H9 (cell line): ENCODE measurements around the gene CFAP107. TPM values are rescaled to one million over a fixed set of nuclear protein-coding genes. Genes with fewer than 3 reads are reported as not detected.

ENCODE experiments used
- DNase-seq: peaks from one replicate; pipeline ENCODE4 v3.0.0-alpha.2; 2017
- H2AFZ ChIP-seq: one replicate; pipeline ENCODE4 v1.6.1; 2013; ENCODE audit warnings: mild to moderate bottlenecking, low read length, control low read depth, moderate library complexity
- H2AK5ac ChIP-seq: 2 replicates; pipeline ENCODE4 v1.6.1; 2013; ENCODE audit warnings: low read length, control low read depth, mixed read lengths; ENCODE audit not compliant: insufficient read length
- H2BK120ac ChIP-seq: one replicate; pipeline ENCODE4 v1.6.1; 2013; ENCODE audit warnings: low read depth, mild to moderate bottlenecking, low read length, control low read depth, inconsistent platforms; ENCODE audit not compliant: poor library complexity, severe bottlenecking
- H2BK12ac ChIP-seq: 2 replicates; pipeline ENCODE4 v1.6.1; 2013; ENCODE audit warnings: low read length, control low read depth, mixed read lengths, low read depth; ENCODE audit not compliant: insufficient read length
- H2BK15ac ChIP-seq: 2 replicates; pipeline ENCODE4 v1.6.1; 2013; ENCODE audit warnings: low read depth, low read length, control low read depth
- H2BK20ac ChIP-seq: one replicate; pipeline ENCODE4 v1.6.1; 2013; ENCODE audit warnings: low read depth, mild to moderate bottlenecking, low read length, control low read depth, inconsistent platforms; ENCODE audit not compliant: poor library complexity, severe bottlenecking
- H2BK5ac ChIP-seq: 2 replicates; pipeline ENCODE4 v1.6.1; 2013; ENCODE audit warnings: low read length, control low read depth, mixed read lengths; ENCODE audit not compliant: insufficient read length
- H3K14ac ChIP-seq: 2 replicates; pipeline ENCODE4 v1.6.1; 2013; ENCODE audit warnings: low read length, control low read depth; ENCODE audit not compliant: insufficient read depth
- H3K18ac ChIP-seq: 2 replicates; pipeline ENCODE4 v1.6.1; 2013; ENCODE audit warnings: low read depth, mild to moderate bottlenecking, mixed read lengths, low read length, control low read depth; ENCODE audit not compliant: insufficient read length
- H3K23ac ChIP-seq: 2 replicates; pipeline ENCODE4 v1.6.1; 2013; ENCODE audit warnings: low read length, control low read depth, mixed read lengths, low read depth; ENCODE audit not compliant: insufficient read length
- H3K23me2 ChIP-seq: 2 replicates; pipeline ENCODE4 v1.6.1; 2013; ENCODE audit warnings: low read depth, mild to moderate bottlenecking, mixed read lengths, low read length, control low read depth; ENCODE audit not compliant: insufficient read length, poor library complexity, severe bottlenecking
- H3K27ac ChIP-seq: 2 replicates; pipeline ENCODE4 v1.5.1; 2013; ENCODE audit warnings: low read length, control low read depth, mixed read lengths, low read depth; ENCODE audit not compliant: insufficient read length
- H3K27me3 ChIP-seq: 2 replicates; pipeline ENCODE4 v1.6.1; 2013; ENCODE audit warnings: low read length, control low read depth, inconsistent platforms; ENCODE audit not compliant: insufficient read depth
- H3K4ac ChIP-seq: 2 replicates; pipeline ENCODE4 v1.6.1; 2013; ENCODE audit warnings: low read depth, mild to moderate bottlenecking, control low read depth, inconsistent platforms, low read length, moderate library complexity
- H3K4me1 ChIP-seq: 2 replicates; pipeline ENCODE4 v1.6.1; 2013; ENCODE audit warnings: low read length, control low read depth, inconsistent platforms; ENCODE audit not compliant: insufficient read depth
- H3K4me2 ChIP-seq: 2 replicates; pipeline ENCODE4 v1.6.1; 2013; ENCODE audit warnings: low read length, control low read depth, mixed read lengths; ENCODE audit not compliant: insufficient read length, insufficient read depth
- H3K56ac ChIP-seq: 2 replicates; pipeline ENCODE4 v1.6.1; 2013; ENCODE audit warnings: low read depth, mild to moderate bottlenecking, mixed read lengths, low read length, control low read depth; ENCODE audit not compliant: insufficient read length
- H3K79me1 ChIP-seq: 2 replicates; pipeline ENCODE4 v1.6.1; 2013; ENCODE audit warnings: low read depth, mild to moderate bottlenecking, moderate library complexity, low read length, control low read depth, inconsistent platforms; ENCODE audit not compliant: insufficient read depth, poor library complexity, severe bottlenecking
- H3K79me2 ChIP-seq: 2 replicates; pipeline ENCODE4 v1.6.1; 2013; ENCODE audit warnings: low read length, control low read depth, inconsistent platforms; ENCODE audit not compliant: insufficient read depth
- H3K9ac ChIP-seq: 2 replicates; pipeline ENCODE4 v1.6.1; 2013; ENCODE audit warnings: low read length, control low read depth, mixed read lengths; ENCODE audit not compliant: insufficient read length; ENCODE audit errors: extremely low read depth
- H3K9me3 ChIP-seq: one replicate; pipeline ENCODE4 v1.6.1; 2013; ENCODE audit warnings: low read depth, low read length, inconsistent platforms; ENCODE audit not compliant: control insufficient read depth
- H3T11ph ChIP-seq: one replicate; pipeline ENCODE4 v1.6.1; 2013; ENCODE audit warnings: mild to moderate bottlenecking, low read length, control low read depth, inconsistent platforms
- H4K20me1 ChIP-seq: one replicate; pipeline ENCODE4 v1.6.1; 2013; ENCODE audit not compliant: control insufficient read depth, insufficient read length, insufficient read depth
- H4K5ac ChIP-seq: 2 replicates; pipeline ENCODE4 v1.6.1; 2013; ENCODE audit warnings: low read depth, mild to moderate bottlenecking, mixed read lengths, low read length, control low read depth; ENCODE audit not compliant: insufficient read length
- H4K8ac ChIP-seq: replicated peaks from 2 replicates; pipeline ENCODE4 v1.6.1; 2013; ENCODE audit warnings: low read length, control low read depth, mixed read lengths, low read depth; ENCODE audit not compliant: insufficient read length
- H4K91ac ChIP-seq: 2 replicates; pipeline ENCODE4 v1.6.1; 2013; ENCODE audit warnings: low read depth, mild to moderate bottlenecking, moderate library complexity, mixed read lengths, low read length, control low read depth; ENCODE audit not compliant: insufficient read length
- H3K27ac Mint-ChIP-seq, 3 experiments: 2 replicates in 2 of 3; 3 replicates in 1 of 3; pipeline ENCODE4 v1.8.0; 2020 to 2021; ENCODE audit warnings: mixed read lengths in 3 of 3, mild to moderate bottlenecking in 1 of 3, moderate library complexity in 1 of 3
- H3K27me3 Mint-ChIP-seq: 2 replicates; pipeline ENCODE4 v1.8.0; 2021; ENCODE audit warnings: low read depth, mild to moderate bottlenecking, moderate library complexity, mixed read lengths
- H3K36me3 Mint-ChIP-seq, 3 experiments: 2 replicates in 2 of 3; 3 replicates in 1 of 3; pipeline ENCODE4 v1.8.0; 2020 to 2021; ENCODE audit warnings: low read depth in 3 of 3, mixed read lengths in 3 of 3; ENCODE audit not compliant: insufficient read depth in 1 of 3
- H3K4me1 Mint-ChIP-seq, 2 experiments: 2 replicates each; pipeline ENCODE4 v1.8.0; 2020; ENCODE audit warnings: mixed read lengths in 2 of 2
- H3K4me3 Mint-ChIP-seq, 2 experiments: 2 replicates in 1 of 2; 3 replicates in 1 of 2; pipeline ENCODE4 v1.8.0; 2020 to 2021; ENCODE audit warnings: mild to moderate bottlenecking in 2 of 2, mixed read lengths in 2 of 2, moderate library complexity in 1 of 2
- H3K9me3 Mint-ChIP-seq, 2 experiments: 2 replicates in 1 of 2; 3 replicates in 1 of 2; pipeline ENCODE4 v1.8.0; 2020; ENCODE audit warnings: mild to moderate bottlenecking in 2 of 2, mixed read lengths in 2 of 2, moderate library complexity in 1 of 2
- WGBS: extraction: QIAGEN DNeasy Blood & Tissue Kit; methylation state at CpG from one replicate; pipeline ENCODE4 v1.1.7; 2013; ENCODE audit warnings: missing lambda C conversion rate, low lambda C conversion rate, mixed read lengths; ENCODE audit not compliant: insufficient read length; ENCODE audit errors: extremely low coverage; 5-methylcytosine and 5-hydroxymethylcytosine counted together
- total RNA-seq: library from RNA; stranded (reverse); gene quantifications from 2 replicates; pipeline ENCODE4 v1.2.1, GENCODE V29; 2021
- TF ChIP-seq, protein P1 (sequence below): fragments of 200-600 bp; sonication (generic); conservative IDR thresholded peaks from 3 replicates; pipeline ENCODE4 v1.8.0; 2021; ENCODE audit warnings: antibody characterized with exemption, mild to moderate bottlenecking

The CFAP107 gene
- total RNA-seq, 1 experiment from 2014 or later = not detected

DNA sequence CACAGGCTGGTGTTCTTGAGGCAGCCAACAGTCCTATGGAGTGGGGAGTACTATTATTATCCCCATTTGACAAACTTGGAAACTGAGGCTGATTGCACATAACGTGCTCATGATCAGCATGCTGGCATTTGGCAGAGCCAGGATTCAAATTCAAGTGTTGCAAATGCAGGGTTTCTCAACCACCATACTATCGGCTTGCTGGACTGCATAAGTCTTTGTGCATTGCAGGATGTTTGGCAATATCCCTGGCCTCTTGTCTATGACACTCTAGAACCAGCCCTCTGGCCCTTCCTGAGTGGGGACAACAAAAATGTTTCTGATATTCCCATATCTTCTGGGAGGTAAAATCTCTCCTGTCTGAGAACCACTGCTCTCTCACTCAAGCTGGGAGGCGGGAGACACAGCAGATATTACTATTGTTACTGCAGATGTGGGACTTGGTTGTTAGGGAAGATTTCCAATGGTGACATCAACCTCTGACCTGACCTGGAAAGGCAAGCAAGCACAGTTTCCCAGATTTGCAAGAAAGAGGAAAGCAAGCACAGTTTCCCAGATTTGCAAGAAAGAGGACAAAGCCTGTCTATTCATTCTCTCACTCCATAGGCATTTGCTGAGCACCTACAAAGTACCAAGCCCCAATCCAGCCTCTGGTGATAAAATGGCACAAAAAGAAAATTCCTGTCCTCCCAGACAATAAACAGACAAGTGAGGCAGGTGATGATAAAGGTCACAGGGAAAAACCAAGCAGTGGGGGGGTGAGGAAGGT is 31.1 kb upstream of the CFAP107 start:
- no peak overlapping the region for H3K14ac ChIP-seq
- H3K9ac ChIP-seq = peak overlapping the region; percentile 44
- Mint-ChIP-seq H3K4me1 (peaks cover 71 to 74% of the 10 kb centered on the region in 2 experiments), H3K27ac (peak overlapping the region in 2 of 3 experiments; percentile 71 to 85; a peak in 4 of 7 replicates), H3K4me3 (no peak overlapping the region), H3K36me3 (no peaks in the 10 kb centered on the region; a peak in 1 of 7 replicates), H3K27me3 (no peaks in the 10 kb centered on the region), H3K9me3 (no peaks in the 10 kb centered on the region)
- no peak overlapping the region for H2BK15ac ChIP-seq
- no peak overlapping the region for H4K91ac ChIP-seq
- H3K56ac ChIP-seq = no peak overlapping the region
- no peak overlapping the region; the same call in 1 of the 2 replicates for H3K4ac ChIP-seq
- H2BK5ac ChIP-seq = no peak overlapping the region
- no peak overlapping the region for H2AFZ ChIP-seq
- peaks cover 20% of the 10 kb centered on the region; the same call in 1 of the 2 replicates for H3K4me1 ChIP-seq
- no peak overlapping the region for H3T11ph ChIP-seq
- H3K27me3 ChIP-seq = no peaks in the 10 kb centered on the region
- no peak overlapping the region for H2AK5ac ChIP-seq
- H3K23me2 ChIP-seq = no peaks in the 10 kb centered on the region
- no peaks in the 10 kb centered on the region for H3K9me3 ChIP-seq
- WGBS = no CpG with 5 or more reads among the region's 3 CpGs
- no peak overlapping the region for H3K18ac ChIP-seq
- no peak overlapping the region for H2BK12ac ChIP-seq
- H3K79me2 ChIP-seq = no peaks in the 10 kb centered on the region
- TF ChIP-seq, protein P1, sequence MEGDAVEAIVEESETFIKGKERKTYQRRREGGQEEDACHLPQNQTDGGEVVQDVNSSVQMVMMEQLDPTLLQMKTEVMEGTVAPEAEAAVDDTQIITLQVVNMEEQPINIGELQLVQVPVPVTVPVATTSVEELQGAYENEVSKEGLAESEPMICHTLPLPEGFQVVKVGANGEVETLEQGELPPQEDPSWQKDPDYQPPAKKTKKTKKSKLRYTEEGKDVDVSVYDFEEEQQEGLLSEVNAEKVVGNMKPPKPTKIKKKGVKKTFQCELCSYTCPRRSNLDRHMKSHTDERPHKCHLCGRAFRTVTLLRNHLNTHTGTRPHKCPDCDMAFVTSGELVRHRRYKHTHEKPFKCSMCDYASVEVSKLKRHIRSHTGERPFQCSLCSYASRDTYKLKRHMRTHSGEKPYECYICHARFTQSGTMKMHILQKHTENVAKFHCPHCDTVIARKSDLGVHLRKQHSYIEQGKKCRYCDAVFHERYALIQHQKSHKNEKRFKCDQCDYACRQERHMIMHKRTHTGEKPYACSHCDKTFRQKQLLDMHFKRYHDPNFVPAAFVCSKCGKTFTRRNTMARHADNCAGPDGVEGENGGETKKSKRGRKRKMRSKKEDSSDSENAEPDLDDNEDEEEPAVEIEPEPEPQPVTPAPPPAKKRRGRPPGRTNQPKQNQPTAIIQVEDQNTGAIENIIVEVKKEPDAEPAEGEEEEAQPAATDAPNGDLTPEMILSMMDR = no peak
- no peak overlapping the region for H2BK20ac ChIP-seq
- no peak for DNase-seq
- no peaks in the 10 kb centered on the region for H4K20me1 ChIP-seq
- H4K8ac ChIP-seq = no peak overlapping the region
- H3K4me2 ChIP-seq = peak overlapping the region; percentile 20
- H3K23ac ChIP-seq = no peak overlapping the region
- no peak overlapping the region for H2BK120ac ChIP-seq
- peak overlapping the region; percentile 69 for H3K27ac ChIP-seq
- H4K5ac ChIP-seq = peak overlapping the region; percentile 46
- H3K79me1 ChIP-seq = no peaks in the 10 kb centered on the region
